HG02588 (cell line): Measurements from ENCODE around the gene NRIP3.
"Not testable (repeated sequence)": the region's sequence is repeated elsewhere in the genome, so short reads cannot be mapped to it uniquely, and the experiment has no call there.

Source experiments
- ATAC-seq: cut with Tn5 transposase; IDR thresholded peaks from one replicate; pipeline ENCODE4 v1.9.1; 2021; ENCODE audit warnings: mild to moderate bottlenecking, moderate library complexity; ENCODE audit not compliant: unreplicated experiment

Gene NRIP3

DNA sequence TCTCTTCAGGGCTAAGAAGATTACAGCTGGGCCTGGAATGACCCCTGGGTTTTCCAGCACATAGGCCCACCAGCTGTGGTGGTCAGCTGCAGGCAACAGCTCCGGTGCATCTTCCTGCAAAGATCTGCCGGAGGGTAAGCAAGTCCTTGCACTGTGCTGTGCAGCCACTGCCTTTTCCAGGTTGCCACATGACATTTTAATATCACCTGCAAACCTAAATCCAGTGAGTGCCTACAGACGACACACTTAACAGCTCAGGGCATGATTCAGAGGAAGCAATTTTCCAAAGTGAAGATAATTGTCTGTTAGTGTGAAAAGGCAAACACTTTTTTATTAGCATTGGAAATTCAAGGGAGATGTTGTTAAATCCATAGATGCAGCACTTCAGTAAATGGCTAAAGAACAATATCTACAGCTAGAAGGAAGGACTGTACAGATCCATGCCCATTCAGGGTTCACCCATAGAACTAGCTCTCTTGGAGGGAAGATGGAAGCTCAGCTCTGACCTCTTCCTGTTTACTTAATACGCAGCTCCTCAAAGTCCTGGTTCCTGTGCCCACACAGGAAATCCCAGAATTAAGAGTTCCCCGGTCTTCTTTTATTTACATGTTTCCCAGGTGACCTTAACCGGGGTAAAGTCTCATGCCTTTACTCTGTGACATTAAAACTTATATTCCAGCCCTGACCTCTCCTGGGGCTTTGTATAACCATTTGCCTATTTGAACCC, 13.3 kb upstream of the NRIP3 start:
- ATAC-seq: no peak

DNA sequence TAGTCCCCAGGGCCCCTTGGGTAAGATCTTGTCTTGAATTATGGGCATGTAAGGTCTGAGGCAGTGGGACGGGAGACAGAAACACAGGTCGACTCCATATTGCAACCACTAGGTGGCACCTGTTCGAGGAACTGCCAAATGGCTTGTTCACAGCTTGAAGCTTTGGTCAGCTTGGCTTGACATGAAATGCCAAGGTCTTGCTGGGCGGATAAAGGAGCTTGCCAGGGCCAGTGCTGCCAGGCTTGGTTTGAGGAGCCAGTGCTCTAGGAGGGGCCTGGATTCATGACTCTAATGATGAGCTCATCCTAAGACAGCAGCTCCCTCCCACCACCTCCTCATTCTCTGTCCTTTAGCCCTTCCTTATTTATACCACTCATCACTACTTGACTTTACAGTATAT, 11.9 kb upstream of the NRIP3 start:
- peak; percentile 67 for ATAC-seq

GRCh38 chr11:9014826-9015225, 11.0 kb upstream of the NRIP3 start:
- ATAC-seq: no peak

GRCh38 chr11:9013373-9013772, 9.6 kb upstream of the NRIP3 start:
- ATAC-seq: no peak

DNA sequence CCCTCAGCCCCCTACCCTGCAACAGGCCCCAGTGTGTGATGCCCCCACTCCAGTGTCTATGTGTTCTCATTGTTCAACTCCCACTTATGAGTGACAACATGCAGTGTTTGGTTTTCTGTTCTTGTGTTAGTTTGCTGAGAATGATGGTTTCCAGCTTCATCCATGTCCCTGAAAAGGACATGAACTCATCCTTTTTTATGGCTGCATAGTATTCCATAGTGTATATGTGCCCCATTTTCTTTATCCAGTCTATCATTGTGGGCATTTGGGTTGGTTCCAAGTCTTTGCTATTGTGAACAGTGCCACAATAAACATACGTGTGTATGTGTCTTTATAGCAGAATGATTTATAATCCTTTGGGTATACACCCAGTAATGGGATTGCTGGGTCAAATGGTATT, 5.7 kb upstream of the NRIP3 start:
- ATAC-seq: not testable (repeated sequence)

DNA sequence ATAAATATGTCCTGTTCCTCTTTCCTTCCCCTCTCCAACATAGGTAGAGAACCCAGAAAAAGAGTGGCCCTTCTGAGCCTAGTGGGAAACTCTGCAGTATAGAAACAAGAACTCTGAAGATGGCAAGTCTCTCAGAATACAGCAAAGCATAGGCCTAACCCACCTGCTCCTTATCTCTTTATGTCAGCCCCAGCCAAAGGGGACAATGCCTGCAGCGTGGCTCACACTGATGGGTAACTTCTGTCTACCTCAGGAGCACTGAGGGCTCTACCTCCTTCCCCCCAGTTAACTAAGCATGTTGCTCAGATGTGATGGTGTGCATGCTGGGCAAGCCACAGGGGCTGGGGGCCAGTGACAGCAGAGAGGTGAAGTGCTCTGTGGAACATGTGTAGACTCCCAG, 4.9 kb upstream of the NRIP3 start:
- no peak for ATAC-seq

DNA sequence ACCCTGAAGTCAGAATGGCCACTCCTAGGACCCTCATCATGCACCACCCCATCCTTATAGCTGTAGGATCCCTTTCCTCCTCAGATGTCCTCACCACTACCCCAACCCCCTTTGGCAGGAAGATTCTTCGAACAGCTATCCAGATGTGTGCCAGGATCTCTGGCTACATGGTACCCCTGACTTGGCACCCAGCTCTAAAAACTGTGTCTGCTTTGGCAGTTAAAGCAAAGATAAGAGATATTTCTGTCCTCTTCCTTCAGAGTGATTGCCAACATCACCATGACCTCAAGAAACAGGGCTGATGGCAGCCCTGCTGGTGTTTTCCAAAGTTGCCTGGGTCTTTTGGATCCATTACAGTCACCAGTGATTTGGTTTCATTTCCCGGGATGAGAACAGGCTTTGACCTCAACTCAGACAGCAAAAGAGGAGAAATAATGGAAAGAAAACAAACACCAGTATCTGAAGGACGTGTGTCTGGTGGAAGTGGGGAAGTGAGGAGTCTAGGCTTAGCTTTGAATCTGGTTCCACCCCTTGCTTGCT, 4.3 kb upstream of the NRIP3 start:
- ATAC-seq: no peak

- ATAC-seq: no peak
Measured at GRCh38 chr11:9005087-9005486, 1.3 kb upstream of the NRIP3 start.

DNA sequence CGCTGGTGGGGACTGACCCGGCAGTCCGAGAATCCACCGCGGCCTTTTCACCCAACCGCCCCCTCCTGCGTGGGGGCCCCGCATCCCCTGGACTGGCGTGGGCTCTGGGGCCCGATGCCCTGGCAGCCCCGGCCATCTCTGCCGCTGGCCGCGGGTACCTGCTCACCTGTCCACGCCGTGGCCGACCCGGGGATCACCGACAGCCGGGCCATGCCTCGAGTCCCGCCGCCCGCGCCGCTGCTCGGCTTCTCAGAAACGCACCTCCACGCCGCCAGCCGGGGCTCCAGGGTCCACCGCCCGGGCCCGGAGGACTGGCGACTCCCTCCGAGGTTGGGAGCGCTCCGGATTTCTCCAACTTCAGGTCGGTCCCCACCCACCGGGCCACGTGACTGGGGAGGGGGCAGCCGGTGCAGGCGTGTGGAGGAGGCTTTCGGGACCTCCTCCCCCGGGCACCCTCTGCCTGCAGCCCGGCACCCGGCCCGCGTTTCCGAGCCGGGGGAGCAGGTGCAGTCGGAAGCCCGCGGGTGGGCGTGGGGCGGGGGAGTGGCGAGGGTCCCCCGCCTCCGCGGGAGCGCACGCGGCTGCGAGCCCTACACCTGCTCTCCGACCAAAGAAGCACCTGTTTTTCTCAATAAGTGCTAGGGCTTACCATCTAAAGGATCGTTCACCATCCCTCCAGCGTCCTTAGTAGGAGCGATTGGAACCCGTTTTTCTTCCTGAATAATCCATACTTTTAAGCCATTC, 554 bp upstream of the NRIP3 start:
- ATAC-seq: peak; percentile 27

DNA sequence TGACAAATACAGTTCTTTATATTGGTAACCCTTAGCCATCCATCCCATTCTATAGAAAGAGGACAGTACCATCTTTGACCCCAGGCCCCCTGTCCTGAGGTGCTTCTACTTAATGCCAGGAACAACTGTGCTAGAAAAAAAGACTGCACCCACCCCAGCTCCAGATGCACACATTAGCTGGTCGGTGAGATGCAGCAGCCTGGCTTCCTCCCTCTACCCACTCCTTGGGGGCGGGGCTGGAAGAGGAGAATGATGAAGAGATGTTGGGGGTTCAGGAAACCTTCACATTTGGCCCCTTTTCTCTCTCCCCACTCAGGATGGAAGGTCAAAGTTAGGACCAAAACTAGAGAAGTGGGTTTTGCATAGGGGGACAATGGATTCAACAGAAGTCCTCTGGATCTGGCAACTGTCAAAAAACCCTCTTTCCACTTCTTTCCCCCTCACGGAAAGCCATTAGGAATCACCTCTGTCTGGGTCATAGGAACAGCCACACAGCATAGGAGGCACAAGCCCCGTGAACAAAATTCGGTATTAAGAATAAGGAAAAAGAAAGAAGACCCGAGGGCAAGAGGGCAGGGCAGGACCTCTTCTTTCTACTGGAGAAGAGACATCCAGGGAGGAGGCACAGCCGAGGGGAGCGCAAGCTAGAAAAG, 755 bp downstream of the NRIP3 start:
- no peak for ATAC-seq

GRCh38 chr11:9001736-9002135, 2.1 kb downstream of the NRIP3 start:
- no peak for ATAC-seq

GRCh38 chr11:8998017-8998416, 5.8 kb downstream of the NRIP3 start:
- no peak for ATAC-seq

- no peak for ATAC-seq
Measured at GRCh38 chr11:8997451-8997850, 6.3 kb downstream of the NRIP3 start.

DNA sequence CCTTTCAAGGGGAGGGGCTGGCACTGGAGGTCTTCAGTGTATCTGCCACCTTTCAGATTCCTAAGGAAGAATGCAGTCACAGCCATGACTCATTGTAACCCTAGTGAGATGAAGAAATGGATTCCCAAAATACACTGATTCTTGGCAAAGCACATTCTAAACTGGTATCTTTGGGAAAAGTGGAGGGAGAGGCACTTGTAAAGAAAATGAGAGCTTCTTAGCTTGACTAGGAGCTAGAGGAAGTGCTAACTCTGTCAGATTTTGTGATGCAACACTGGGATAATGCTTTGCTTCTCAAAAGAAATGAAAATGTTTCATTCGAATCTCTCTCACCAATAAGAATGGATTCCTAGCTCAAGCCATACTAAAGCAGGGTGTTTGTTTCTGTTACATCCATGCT, 14.3 kb downstream of the NRIP3 start:
- no peak for ATAC-seq

DNA sequence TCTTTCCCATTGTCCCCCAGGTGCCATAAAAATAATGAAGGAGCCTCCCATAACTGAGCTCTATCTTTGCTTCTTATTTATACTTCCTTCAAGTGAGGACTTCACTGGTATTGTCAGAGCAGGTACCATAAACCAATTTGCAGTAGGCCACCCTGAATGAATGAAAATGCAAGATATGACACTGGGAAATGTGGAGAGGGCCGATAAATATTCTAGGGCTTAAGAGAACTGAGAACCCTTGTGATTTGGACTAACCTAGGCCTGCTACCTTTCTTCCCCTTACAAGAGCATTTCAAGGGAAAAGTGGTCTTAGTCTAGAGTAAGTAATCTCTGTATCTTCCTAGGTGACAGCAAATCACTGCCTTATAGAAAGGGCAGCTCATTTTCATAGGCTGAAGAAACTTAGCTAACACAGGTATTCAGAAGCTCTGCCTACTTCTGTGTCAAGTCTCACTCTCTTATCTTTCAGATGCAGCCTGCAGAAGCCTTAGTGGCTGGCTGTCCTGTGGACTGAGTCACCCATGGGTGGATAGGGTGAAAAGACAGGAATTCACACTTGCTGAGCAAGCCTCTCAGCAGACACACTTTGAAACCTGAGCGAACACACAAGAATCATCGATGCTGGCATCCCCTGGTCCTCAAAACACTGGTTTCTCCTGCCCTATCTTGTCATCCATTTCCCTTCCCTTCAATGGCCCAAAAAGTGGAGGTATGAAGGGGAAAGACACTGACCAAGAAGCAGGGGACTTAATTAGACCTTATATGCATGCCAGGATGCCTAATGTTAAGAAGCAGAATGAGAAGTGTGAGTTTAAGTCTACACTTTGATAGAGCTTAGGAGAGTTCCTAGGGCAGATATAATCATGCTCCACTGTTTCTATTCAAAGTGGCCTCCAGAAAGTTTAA, 15.2 kb downstream of the NRIP3 start:
- no peak for ATAC-seq

DNA sequence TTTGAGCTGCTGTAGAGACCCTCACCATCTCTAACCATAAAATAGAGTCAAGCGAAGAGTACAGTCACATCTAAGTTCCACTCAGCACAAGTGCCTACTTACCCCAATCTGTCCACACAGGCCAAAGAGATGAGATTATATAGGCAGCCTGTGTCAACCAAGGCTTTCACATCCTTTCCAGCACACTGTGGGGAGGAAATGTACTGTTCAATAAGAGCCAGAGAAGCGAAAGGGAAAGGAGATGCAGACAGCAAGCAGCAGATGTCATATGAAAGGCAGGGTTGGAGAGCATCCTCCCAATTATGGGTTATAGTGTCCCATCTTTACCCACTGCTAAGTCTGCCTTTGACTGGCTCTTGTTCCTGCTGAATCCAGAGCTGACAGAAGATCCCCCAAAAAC, 16.4 kb downstream of the NRIP3 start:
- no peak for ATAC-seq

GRCh38 chr11:8986772-8987171, 17.0 kb downstream of the NRIP3 start:
- ATAC-seq: not testable (repeated sequence)

DNA sequence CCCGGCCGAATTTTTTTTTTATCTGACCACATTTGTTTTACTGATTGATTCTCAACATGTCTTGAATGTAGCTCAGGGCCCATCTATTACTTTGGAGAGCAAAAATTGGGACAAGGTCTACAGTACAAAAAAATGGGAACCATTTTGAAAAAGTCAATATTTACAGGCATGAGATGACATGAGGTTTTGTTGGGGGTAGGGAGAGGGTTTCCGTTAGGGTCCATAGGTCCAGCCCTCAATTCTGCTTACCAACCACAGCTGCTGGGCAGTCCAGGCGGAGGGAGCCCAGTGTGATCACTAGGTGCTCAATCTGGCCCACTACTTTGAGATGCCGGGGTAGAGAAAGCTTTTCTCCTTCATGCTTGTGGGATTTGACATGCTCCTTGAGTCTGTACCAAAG, 18.3 kb downstream of the NRIP3 start:
- ATAC-seq: no peak

DNA sequence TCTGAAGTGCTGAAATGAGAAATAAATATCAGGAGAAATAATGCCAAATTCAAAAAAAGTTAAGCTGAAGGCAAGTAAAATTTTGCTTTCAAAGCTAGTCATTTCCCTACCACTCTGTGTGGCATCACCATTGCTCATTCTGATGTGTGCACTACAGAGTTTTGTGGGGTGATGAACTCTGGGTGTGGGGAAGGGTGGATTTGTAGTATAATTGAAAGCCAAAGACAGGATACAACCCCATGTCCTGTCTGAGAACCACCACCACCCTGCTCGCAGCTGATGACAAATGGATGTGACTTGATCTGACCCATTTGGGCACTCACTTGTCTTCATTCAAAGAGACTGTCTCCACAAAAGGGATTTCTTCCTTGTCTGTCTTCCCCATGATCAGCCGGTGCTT, 20.2 kb downstream of the NRIP3 start:
- no peak for ATAC-seq

DNA sequence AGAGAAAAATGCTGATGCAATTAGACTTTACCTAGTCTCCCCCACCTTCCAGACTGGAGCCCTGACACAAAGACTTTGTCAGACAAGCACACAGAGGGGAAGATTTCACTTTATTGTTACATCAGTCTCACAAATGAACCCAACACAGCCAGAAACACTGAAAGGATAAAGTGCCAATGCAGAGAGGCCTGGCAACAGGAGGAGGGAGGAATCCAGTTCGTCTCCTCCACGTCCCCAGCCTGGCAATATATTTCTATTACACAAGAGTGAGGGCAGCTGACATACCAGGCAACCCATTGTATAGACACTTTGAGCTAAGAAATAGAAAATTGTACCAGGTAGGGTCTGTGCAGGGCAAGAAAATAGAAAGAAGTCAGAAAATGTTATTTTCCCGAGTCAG, 23.3 kb downstream of the NRIP3 start:
- ATAC-seq: no peak

DNA sequence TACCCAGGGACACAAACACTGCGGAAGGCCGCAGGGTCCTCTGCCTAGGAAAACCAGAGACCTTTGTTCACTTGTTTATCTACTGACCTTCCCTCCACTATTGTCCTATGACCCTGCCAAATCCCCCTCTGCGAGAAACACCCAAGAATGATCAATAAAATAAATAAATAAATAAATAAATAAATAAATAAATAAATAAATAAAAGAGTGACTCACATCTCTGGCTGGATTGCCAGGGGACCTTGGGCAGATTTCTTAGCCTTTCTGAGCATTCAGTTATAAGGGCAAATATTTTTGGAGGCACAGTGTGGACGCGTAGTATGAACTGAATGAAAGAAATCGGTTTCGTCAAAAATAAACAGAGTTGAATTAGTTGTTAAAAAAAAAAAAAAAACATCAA, 24.4 kb downstream of the NRIP3 start:
- ATAC-seq: not testable (repeated sequence)
